HG03432 (cell line): ENCODE measurements around the gene NSUN6.

Experiments
- ATAC-seq: cut with Tn5 transposase; IDR thresholded peaks from one replicate; pipeline ENCODE4 v1.9.1; 2021; ENCODE audit warnings: mild to moderate bottlenecking, moderate library complexity; ENCODE audit not compliant: unreplicated experiment

NSUN6 gene

DNA sequence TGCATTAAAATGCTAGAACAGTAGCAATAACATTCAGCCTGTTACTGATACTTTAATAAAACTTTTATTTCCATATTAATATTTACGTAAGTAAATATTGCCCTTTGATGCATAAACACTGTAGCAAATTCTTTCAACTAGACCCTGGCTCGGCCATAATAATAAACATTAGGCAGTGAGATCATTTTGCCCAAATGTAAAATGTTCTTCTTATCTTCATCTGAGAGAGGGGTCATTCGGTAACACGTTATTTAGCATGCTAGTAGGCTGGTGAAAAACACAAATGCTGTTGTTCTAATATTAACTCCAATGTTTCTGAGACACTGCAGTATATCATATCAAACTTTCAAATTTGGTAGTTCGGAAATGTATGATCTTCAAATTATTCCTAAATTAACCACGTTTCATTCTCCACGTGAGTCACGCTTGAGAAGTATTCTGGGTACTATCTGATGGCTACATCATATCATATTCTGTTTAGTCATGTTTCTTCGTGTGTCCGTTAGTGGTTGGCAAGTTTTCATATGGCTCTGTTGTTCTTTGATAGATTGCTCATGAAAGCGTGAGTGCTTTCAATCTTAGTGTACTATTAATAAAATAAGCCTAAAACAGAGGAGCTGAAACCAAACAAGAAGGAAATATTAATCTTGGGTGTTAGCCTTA is 145.8 kb downstream of the NSUN6 start:
- ATAC-seq: no peak

DNA sequence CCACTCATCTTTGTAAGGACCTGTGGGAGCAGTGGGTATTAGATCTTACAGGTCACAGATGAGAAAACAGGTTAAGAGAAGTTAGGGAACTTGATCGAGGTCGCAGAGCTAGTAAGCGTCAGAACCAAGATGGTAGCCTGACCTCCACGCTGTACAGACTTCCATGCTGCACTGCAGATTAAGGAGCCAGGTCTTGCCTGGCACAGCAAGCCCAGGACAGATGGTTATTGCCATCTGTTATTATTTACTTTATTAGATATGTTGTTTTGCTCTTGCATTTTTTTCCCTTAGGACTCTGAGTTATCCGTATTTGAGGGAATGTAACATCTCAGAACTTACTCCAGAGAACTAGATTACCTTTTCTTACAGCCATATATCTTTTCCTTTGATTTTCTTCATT is 147.2 kb downstream of the NSUN6 start:
- ATAC-seq: no peak

DNA sequence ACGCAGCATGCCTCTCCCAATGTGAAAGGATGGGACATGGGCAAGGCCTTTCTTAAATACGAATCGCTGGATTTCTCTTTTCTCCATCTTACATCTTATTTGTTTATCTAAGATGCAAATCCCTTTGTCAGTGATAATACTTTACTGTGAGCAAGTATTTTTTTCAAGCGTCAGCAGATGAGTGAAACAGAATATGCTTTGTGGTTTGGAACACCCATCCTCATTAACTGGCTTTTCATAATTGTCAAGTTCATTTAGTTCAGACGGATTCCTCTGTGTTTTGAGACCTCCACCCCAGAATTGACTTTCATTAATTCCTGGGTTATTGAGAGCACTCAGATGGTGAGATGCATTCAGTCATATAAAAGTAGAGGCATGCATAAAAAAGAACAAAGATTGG is 149.8 kb downstream of the NSUN6 start:
- peak; percentile 22 for ATAC-seq

DNA sequence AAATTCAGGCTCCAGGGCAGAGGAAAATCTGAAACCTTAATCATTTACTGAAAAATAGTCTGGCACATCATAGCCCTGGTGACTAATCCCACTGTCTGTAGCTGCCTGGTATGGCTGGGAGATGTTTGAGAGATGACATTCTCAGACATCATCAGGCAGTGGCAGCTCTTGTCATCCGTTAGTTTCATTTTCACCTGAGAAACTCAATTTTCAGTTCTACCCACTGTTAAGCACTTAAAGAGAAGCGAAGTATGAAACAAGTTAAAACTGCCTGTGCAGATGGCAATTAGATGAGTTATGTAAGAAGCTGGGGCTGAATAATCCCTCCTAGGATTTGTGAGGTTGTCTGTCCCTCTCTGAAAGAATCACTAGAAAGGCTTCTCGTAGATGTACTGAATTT is 150.2 kb downstream of the NSUN6 start:
- ATAC-seq: peak; percentile 99

DNA sequence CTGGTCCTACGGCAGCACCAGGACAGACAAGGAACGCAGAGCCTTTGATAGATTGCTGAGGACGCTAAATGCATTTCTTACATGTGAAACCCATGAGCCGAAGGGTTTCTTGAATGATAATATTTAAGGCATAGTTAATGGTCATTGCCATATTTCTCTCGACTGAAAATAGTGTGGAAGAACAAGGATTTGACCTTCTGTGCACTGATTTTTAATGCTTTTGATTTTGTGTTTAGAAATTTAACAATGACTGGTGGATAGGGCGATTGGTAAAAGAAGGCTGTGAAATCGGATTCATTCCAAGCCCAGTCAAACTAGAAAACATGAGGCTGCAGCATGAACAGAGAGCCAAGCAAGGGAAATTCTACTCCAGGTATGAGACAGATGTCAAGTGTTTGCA is 150.8 kb downstream of the NSUN6 start:
- no peak for ATAC-seq

DNA sequence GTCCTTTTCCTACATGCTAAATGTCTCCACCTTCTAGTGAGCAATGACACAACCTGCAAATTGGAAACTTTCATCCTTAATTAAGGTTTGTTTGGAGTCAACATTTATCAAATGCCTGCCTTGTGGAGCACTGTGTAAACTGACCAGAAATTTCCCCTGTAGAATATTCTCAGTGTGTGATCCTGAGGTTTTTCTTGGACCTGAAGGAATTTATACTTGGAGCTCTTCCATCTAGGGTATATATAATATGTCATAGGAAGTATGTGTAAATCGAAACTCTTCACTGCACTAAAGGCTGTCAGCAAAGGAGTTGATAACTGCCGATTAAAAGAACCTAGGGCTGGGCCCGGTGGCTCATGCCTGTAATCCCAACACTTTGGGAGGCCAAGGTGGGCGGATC is 152.4 kb downstream of the NSUN6 start:
- no peak for ATAC-seq

DNA sequence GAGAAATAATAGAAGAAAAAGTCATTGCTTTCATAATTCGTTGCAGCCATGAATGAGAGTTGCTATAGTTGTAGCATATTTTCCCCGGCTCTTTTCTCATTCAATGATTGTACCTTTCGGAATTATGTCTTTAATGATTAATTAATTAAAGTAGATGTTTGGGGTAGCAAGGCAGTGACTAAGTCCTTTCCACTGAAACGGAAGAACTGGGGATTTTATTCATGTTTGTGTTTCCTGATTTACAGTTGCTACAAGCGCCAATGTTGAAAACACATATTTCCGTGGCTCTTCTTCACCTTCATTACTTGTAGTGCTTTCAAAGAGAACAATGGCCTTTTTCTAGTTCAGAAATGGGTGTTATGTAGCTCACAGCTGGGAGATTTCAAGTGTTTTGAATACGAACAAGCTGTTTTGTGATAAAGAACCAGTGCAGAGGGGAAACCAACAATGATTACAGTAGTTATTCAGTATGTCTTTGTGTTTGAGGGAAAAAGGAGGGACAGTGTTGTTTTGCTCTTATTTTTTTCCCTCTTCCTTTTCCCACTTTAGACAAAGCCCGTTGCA is 153.5 kb downstream of the NSUN6 start:
- ATAC-seq: no peak
